Stimulated activated CD4-positive, alpha-beta T cell treated with anti-CD3 and anti-CD28 coated beads, Interleukin-12 subunit alpha, Interleukin-12 subunit beta, amount 100 ng/mL, for 24 hours (primary cell): Measurements from ENCODE around the gene RAET1G.
"Not testable (repeated sequence)": the region's sequence is repeated elsewhere in the genome, so short reads cannot be mapped to it uniquely, and the experiment has no call there.

Experiments used
- DNase-seq, 2 experiments: peaks; one replicate each; pipeline ENCODE4 v3.0.0-alpha.2; 2020; ENCODE audit warnings: low read depth in 2 of 2

RAET1G gene

GRCh38 chr6:149922642-149923326 lies at the start of gene RAET1G:
Gene RAET1G, minus strand, starts transcription at chr6:149923121. Its CDS starts 111 bp downstream, at chr6:149923010.
- DNase-seq = peak; percentile 61 to 83

GRCh38 chr6:149969635-149970034 lies 46.7 kb upstream of the RAET1G start:
- no peak for DNase-seq

GRCh38 chr6:149968909-149969308 lies 46.0 kb upstream of the RAET1G start:
- DNase-seq = not testable (repeated sequence)

GRCh38 chr6:149967999-149968398 lies 45.1 kb upstream of the RAET1G start:
- DNase-seq = not testable (repeated sequence)

GRCh38 chr6:149967591-149967990 lies 44.7 kb upstream of the RAET1G start:
- DNase-seq = no peak

GRCh38 chr6:149966319-149966718 lies 43.4 kb upstream of the RAET1G start:
- not testable (repeated sequence) for DNase-seq

- no peak for DNase-seq
Measured at GRCh38 chr6:149965194-149966020, 42.5 kb upstream of the RAET1G start.

GRCh38 chr6:149964308-149965193 lies 41.6 kb upstream of the RAET1G start:
- no peak for DNase-seq

GRCh38 chr6:149963462-149964307 lies 40.8 kb upstream of the RAET1G start, which contains the start of gene ULBP1:
Gene ULBP1, plus strand, starts transcription at chr6:149963943. Its CDS starts 107 bp downstream, at chr6:149964050.
- DNase-seq = peak; percentile 70 to 82

GRCh38 chr6:149963212-149963461 lies 40.2 kb upstream of the RAET1G start:
- DNase-seq = peak in 1 of 2 experiments; percentile 44

GRCh38 chr6:149962461-149963211 lies 39.7 kb upstream of the RAET1G start:
- DNase-seq = no peak

GRCh38 chr6:149961728-149962425 lies 39.0 kb upstream of the RAET1G start:
- DNase-seq = no peak

GRCh38 chr6:149960488-149960887 lies 37.6 kb upstream of the RAET1G start:
- no peak for DNase-seq

- not testable (repeated sequence) for DNase-seq
Measured at GRCh38 chr6:149959806-149960205, 36.9 kb upstream of the RAET1G start.

GRCh38 chr6:149958124-149958523 lies 35.2 kb upstream of the RAET1G start:
- DNase-seq = not testable (repeated sequence)

GRCh38 chr6:149955654-149956317 lies 32.9 kb upstream of the RAET1G start:
- not testable (repeated sequence) for DNase-seq

- not testable (repeated sequence) for DNase-seq
Measured at GRCh38 chr6:149954984-149955653, 32.2 kb upstream of the RAET1G start.

GRCh38 chr6:149954328-149954983 lies 31.5 kb upstream of the RAET1G start:
- DNase-seq = not testable (repeated sequence)
